Measurements from ENCODE around the gene CD6.

CD6 gene

GRCh38 chr11:61069427-61069826 lies 97.9 kb downstream of the CD6 start:
- TF ChIP-seq POLR2AphosphoS5 (IDR thresholded peaks at IDR 0.05; ENCODE audit: low read depth) = no peak
- no peak for TF ChIP-seq GABPA (IDR thresholded peaks at IDR 0.05; ENCODE audit: low read depth)
- TF ChIP-seq REST (IDR thresholded peaks at IDR 0.05; ENCODE audit: insufficient replicate concordance, low read depth) = no peak
- TF ChIP-seq SPI1 (IDR thresholded peaks at IDR 0.05; ENCODE audit: borderline replicate concordance, low read depth) = no peak
- no peak for TF ChIP-seq CTCF (IDR thresholded peaks at IDR 0.05; ENCODE audit: insufficient read depth, low read length)
- H3K27me3 ChIP-seq (ENCODE audit: insufficient read depth, poor library complexity, severe bottlenecking) = no peaks in the 10 kb centered on the region
- DNase-seq (ENCODE audit: low read depth in 1 of 2, low spot score in 1 of 2) = no peak
- H3K27ac ChIP-seq (replicated peaks) = no peak overlapping the region
- no peak overlapping the region for H3K4me3 ChIP-seq (replicated peaks; ENCODE audit: insufficient read depth, low read length)

Data from HL-60 (cell line).